Uterus (tissue), 2 donors: Measurements from ENCODE around the gene G6PD.

ENCODE experiments used
- POLR2A ChIP-seq, 2 donors: fragments of 450-650 bp; IDR thresholded peaks; one replicate each; pipeline ENCODE4 v1.6.1; 2016; ENCODE audit warnings: antibody characterized with exemption in 2 of 2, mild to moderate bottlenecking in 1 of 2, moderate library complexity in 1 of 2
- TF ChIP-seq, protein P1 (sequence below), 4 experiments: fragments of 200-600 bp in 2 of 4; fragments of 450-650 bp in 2 of 4; sonication (generic) in 2 of 4; IDR thresholded peaks; one replicate each; pipeline ENCODE4 v1.5.1; 2016 to 2019; ENCODE audit warnings: antibody characterized with exemption in 4 of 4, mild to moderate bottlenecking in 2 of 4, moderate library complexity in 1 of 4

- TF ChIP-seq, protein P1, sequence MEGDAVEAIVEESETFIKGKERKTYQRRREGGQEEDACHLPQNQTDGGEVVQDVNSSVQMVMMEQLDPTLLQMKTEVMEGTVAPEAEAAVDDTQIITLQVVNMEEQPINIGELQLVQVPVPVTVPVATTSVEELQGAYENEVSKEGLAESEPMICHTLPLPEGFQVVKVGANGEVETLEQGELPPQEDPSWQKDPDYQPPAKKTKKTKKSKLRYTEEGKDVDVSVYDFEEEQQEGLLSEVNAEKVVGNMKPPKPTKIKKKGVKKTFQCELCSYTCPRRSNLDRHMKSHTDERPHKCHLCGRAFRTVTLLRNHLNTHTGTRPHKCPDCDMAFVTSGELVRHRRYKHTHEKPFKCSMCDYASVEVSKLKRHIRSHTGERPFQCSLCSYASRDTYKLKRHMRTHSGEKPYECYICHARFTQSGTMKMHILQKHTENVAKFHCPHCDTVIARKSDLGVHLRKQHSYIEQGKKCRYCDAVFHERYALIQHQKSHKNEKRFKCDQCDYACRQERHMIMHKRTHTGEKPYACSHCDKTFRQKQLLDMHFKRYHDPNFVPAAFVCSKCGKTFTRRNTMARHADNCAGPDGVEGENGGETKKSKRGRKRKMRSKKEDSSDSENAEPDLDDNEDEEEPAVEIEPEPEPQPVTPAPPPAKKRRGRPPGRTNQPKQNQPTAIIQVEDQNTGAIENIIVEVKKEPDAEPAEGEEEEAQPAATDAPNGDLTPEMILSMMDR (IDR thresholded peaks at IDR 0.05): no peak
- TF ChIP-seq POLR2A (IDR thresholded peaks at IDR 0.05): no peak
These were observed 872 bp downstream of the G6PD start for GRCh38 chrX:154545673-154546274.
